Suppressor macrophage treated with lipopolysaccharide for 4 hours (primary cell): Measurements from ENCODE around the gene TBC1D1.

ENCODE experiments used
- DNase-seq: peaks from one replicate; pipeline ENCODE4 v3.0.0-alpha.2; 2020

The TBC1D1 gene

GRCh38 chr4:38084877-38085711 is 194.2 kb downstream of the TBC1D1 start:
- no peak for DNase-seq

GRCh38 chr4:38085751-38086150 is 194.9 kb downstream of the TBC1D1 start:
- DNase-seq, result no peak

GRCh38 chr4:38086151-38086848 is 195.4 kb downstream of the TBC1D1 start:
- no peak for DNase-seq

- DNase-seq, result no peak
Observed at GRCh38 chr4:38086849-38087226, 196.0 kb downstream of the TBC1D1 start.

- no peak for DNase-seq
Observed at GRCh38 chr4:38088321-38088720, 197.4 kb downstream of the TBC1D1 start.

GRCh38 chr4:38089961-38090360 is 199.1 kb downstream of the TBC1D1 start:
- DNase-seq, result no peak

- DNase-seq, result no peak
Observed at GRCh38 chr4:38090455-38091246, 199.8 kb downstream of the TBC1D1 start.

GRCh38 chr4:38091636-38092035 is 200.8 kb downstream of the TBC1D1 start:
- no peak for DNase-seq

- DNase-seq, result no peak
Observed at GRCh38 chr4:38092701-38093100, 201.8 kb downstream of the TBC1D1 start.

- no peak for DNase-seq
Observed at GRCh38 chr4:38094419-38094818, 203.5 kb downstream of the TBC1D1 start.

- DNase-seq, result no peak
Observed at GRCh38 chr4:38095691-38096090, 204.8 kb downstream of the TBC1D1 start.

- DNase-seq, result no peak
Observed at GRCh38 chr4:38097818-38098217, 206.9 kb downstream of the TBC1D1 start.

GRCh38 chr4:38099020-38099600 is 208.2 kb downstream of the TBC1D1 start:
- no peak for DNase-seq

- peak; percentile 36 for DNase-seq
Observed at GRCh38 chr4:38099908-38100407, 209.1 kb downstream of the TBC1D1 start.

GRCh38 chr4:38100474-38101255 is 209.8 kb downstream of the TBC1D1 start:
- no peak for DNase-seq

GRCh38 chr4:38101563-38101962 is 210.7 kb downstream of the TBC1D1 start:
- no peak for DNase-seq

GRCh38 chr4:38102957-38103588 is 212.2 kb downstream of the TBC1D1 start:
- no peak for DNase-seq

GRCh38 chr4:38105475-38106220 is 214.8 kb downstream of the TBC1D1 start:
- DNase-seq, result peak; percentile 44

GRCh38 chr4:38106311-38106710 is 215.4 kb downstream of the TBC1D1 start:
- no peak for DNase-seq

- no peak for DNase-seq
Observed at GRCh38 chr4:38106886-38107514, 216.1 kb downstream of the TBC1D1 start.
